ENCODE measurements around the gene ZNF98. TPM values are rescaled to one million over a fixed set of nuclear protein-coding genes. Genes with fewer than 3 reads are reported as not detected.

ZNF98 gene
- total RNA-seq = not detected in 3 replicates

- Mint-ChIP-seq H3K27me3 (ENCODE audit: low read depth) (no peaks in the 10 kb centered on the region), H3K9me3 (peaks cover 49% of the 10 kb centered on the region)
These were observed at the start of gene ZNF98 for GRCh38 chr19:22422211-22422610. ZNF98 (minus strand) TSS chr19:22422346; CDS start chr19:22422224, 122 bp downstream.

GRCh38 chr19:22446605-22447004, 24.5 kb upstream of the ZNF98 start:
- Mint-ChIP-seq H3K36me3 (peaks cover 4% of the 10 kb centered on the region), H3K9me3 (peaks cover 51% of the 10 kb centered on the region), H3K27me3 (ENCODE audit: low read depth) (no peaks in the 10 kb centered on the region), H3K27ac (no peak overlapping the region), H3K4me1 (no peaks in the 10 kb centered on the region), H3K4me3 (no peak overlapping the region)
- TF ChIP-seq CTCF (IDR thresholded peaks at IDR 0.05; ENCODE audit: unreplicated experiment) = no peak
- no peak for DNase-seq (ENCODE audit: low spot score in 2 of 2, unreplicated experiment in 2 of 2)

More at GRCh38 chr19:22422211-22422610, at the start of gene ZNF98:
- TF ChIP-seq CTCF (IDR thresholded peaks at IDR 0.05; ENCODE audit: unreplicated experiment) = no peak
- no peak for DNase-seq (ENCODE audit: low spot score in 2 of 2, unreplicated experiment in 2 of 2)
- H3K4me3 Mint-ChIP-seq = no peak within 1 kb of the TSS
- H3K27ac Mint-ChIP-seq = no peak within 1 kb of the TSS
- no peaks in the 10 kb centered on the region for H3K4me1 Mint-ChIP-seq
- H3K36me3 Mint-ChIP-seq = peaks cover 9% of the 10 kb centered on the region

GRCh38 chr19:22438011-22438410, 15.9 kb upstream of the ZNF98 start:
- DNase-seq (ENCODE audit: low spot score in 2 of 2, unreplicated experiment in 2 of 2) = no peak
- no peak overlapping the region for H3K4me3 Mint-ChIP-seq
- no peak overlapping the region for H3K27ac Mint-ChIP-seq
- TF ChIP-seq CTCF (IDR thresholded peaks at IDR 0.05; ENCODE audit: unreplicated experiment) = no peak
- H3K4me1 Mint-ChIP-seq = no peaks in the 10 kb centered on the region
- H3K9me3 Mint-ChIP-seq = peaks cover 21% of the 10 kb centered on the region
- no peaks in the 10 kb centered on the region for H3K27me3 Mint-ChIP-seq (ENCODE audit: low read depth)
- peaks cover 6% of the 10 kb centered on the region for H3K36me3 Mint-ChIP-seq

- Mint-ChIP-seq H3K27ac (no peak overlapping the region), H3K36me3 (peaks cover 8% of the 10 kb centered on the region), H3K4me3 (no peak overlapping the region), H3K9me3 (peaks cover 26% of the 10 kb centered on the region), H3K27me3 (ENCODE audit: low read depth) (no peaks in the 10 kb centered on the region), H3K4me1 (no peaks in the 10 kb centered on the region)
- TF ChIP-seq CTCF (IDR thresholded peaks at IDR 0.05; ENCODE audit: unreplicated experiment) = no peak
- DNase-seq (ENCODE audit: low spot score in 2 of 2, unreplicated experiment in 2 of 2) = no peak
These were observed 6.1 kb upstream of the ZNF98 start for GRCh38 chr19:22427960-22428913.

- peaks cover 26% of the 10 kb centered on the region for H3K9me3 Mint-ChIP-seq
These were observed 5.4 kb upstream of the ZNF98 start for GRCh38 chr19:22427547-22427946.

More at GRCh38 chr19:22427547-22427946, 5.4 kb upstream of the ZNF98 start:
- no peak for DNase-seq (ENCODE audit: low spot score in 2 of 2, unreplicated experiment in 2 of 2)
- Mint-ChIP-seq H3K4me3 (no peak overlapping the region), H3K27me3 (ENCODE audit: low read depth) (no peaks in the 10 kb centered on the region), H3K36me3 (peaks cover 8% of the 10 kb centered on the region), H3K4me1 (no peaks in the 10 kb centered on the region), H3K27ac (no peak overlapping the region)
- no peak for TF ChIP-seq CTCF (IDR thresholded peaks at IDR 0.05; ENCODE audit: unreplicated experiment)
